Mesenchymal stem cell (in vitro differentiated cells and primary cell): ENCODE measurements around the gene FBXL19.

Experiments
- DNase-seq: peaks from one replicate; pipeline ENCODE4 v3.0.0-alpha.2; 2013
- H2AFZ ChIP-seq: one replicate; pipeline ENCODE4 v1.6.1; 2013; ENCODE audit warnings: low read depth, mild to moderate bottlenecking, control low read depth, inconsistent platforms, low read length, moderate library complexity
- H2AK5ac ChIP-seq: 2 replicates; pipeline ENCODE4 v1.6.1; 2013; ENCODE audit warnings: low read length, moderate library complexity, mild to moderate bottlenecking, inconsistent platforms; ENCODE audit not compliant: severe bottlenecking
- H2BK120ac ChIP-seq: one replicate; pipeline ENCODE4 v1.6.1; 2013; ENCODE audit warnings: low read depth, mild to moderate bottlenecking, inconsistent platforms, low read length, moderate library complexity
- H2BK12ac ChIP-seq, 2 experiments: one replicate each; pipeline ENCODE4 v1.6.1; 2013; ENCODE audit warnings: inconsistent platforms in 2 of 2, low read length in 2 of 2, mild to moderate bottlenecking in 2 of 2, moderate library complexity in 2 of 2, control low read depth in 1 of 2
- H2BK15ac ChIP-seq: one replicate; pipeline ENCODE4 v1.6.1; 2013; ENCODE audit warnings: mild to moderate bottlenecking, low read depth, inconsistent platforms; ENCODE audit not compliant: poor library complexity, severe bottlenecking
- H2BK5ac ChIP-seq: 2 replicates; pipeline ENCODE4 v1.6.1; 2013; ENCODE audit warnings: low read depth, mild to moderate bottlenecking, low read length, control low read depth, inconsistent platforms; ENCODE audit not compliant: poor library complexity, severe bottlenecking
- H3K14ac ChIP-seq, 2 experiments: one replicate each; pipeline ENCODE4 v1.6.1; 2013; ENCODE audit warnings: inconsistent platforms in 2 of 2, low read length in 2 of 2, control low read depth in 1 of 2, mild to moderate bottlenecking in 1 of 2, moderate library complexity in 1 of 2
- H3K18ac ChIP-seq, 2 experiments: one replicate each; pipeline ENCODE4 v1.6.1; 2013; ENCODE audit warnings: inconsistent platforms in 2 of 2, low read length in 2 of 2, control low read depth in 1 of 2, low read depth in 1 of 2, mild to moderate bottlenecking in 1 of 2
- H3K23ac ChIP-seq, 2 experiments: one replicate each; pipeline ENCODE4 v1.6.1; 2013; ENCODE audit warnings: inconsistent platforms in 2 of 2, low read length in 2 of 2, mild to moderate bottlenecking in 2 of 2, moderate library complexity in 2 of 2, control low read depth in 1 of 2
- H3K27ac ChIP-seq: 2 replicates; pipeline ENCODE4 v1.5.1; 2013; ENCODE audit warnings: mild to moderate bottlenecking, moderate library complexity, low read length, control low read depth, inconsistent platforms; ENCODE audit not compliant: poor library complexity, severe bottlenecking
- H3K27me3 ChIP-seq, 2 experiments: 2 replicates each; pipeline versions ENCODE4 v1.6.1 to v1.7.0; 2013; ENCODE audit warnings: low read length in 2 of 2, mild to moderate bottlenecking in 2 of 2, moderate library complexity in 2 of 2, control low read depth in 1 of 2, inconsistent platforms in 1 of 2; ENCODE audit not compliant: control insufficient read depth in 1 of 2, insufficient read depth in 1 of 2
- H3K36me3 ChIP-seq, 2 experiments: 2 replicates each; pipeline versions ENCODE4 v1.6.1 to v1.7.0; 2013; ENCODE audit warnings: low read length in 2 of 2, control low read depth in 1 of 2, inconsistent platforms in 1 of 2, low read depth in 1 of 2, mild to moderate bottlenecking in 1 of 2; ENCODE audit not compliant: insufficient read depth in 2 of 2, control insufficient read depth in 1 of 2
- H3K4ac ChIP-seq, 2 experiments: one replicate each; pipeline ENCODE4 v1.6.1; 2013; ENCODE audit warnings: inconsistent platforms in 2 of 2, low read length in 2 of 2, mild to moderate bottlenecking in 2 of 2, moderate library complexity in 2 of 2, control low read depth in 1 of 2, low read depth in 1 of 2
- H3K4me1 ChIP-seq: 2 replicates; pipeline ENCODE4 v1.6.1; 2013; ENCODE audit warnings: low read depth, low read length, control low read depth; ENCODE audit not compliant: control insufficient read depth, insufficient read depth
- H3K4me2 ChIP-seq: 2 replicates; pipeline ENCODE4 v1.6.1; 2013; ENCODE audit warnings: low read length, mild to moderate bottlenecking, inconsistent platforms; ENCODE audit not compliant: poor library complexity, severe bottlenecking
- H3K4me3 ChIP-seq, 2 experiments: 2 replicates each; pipeline versions ENCODE4 v1.5.1 to v1.7.0; 2013; ENCODE audit warnings: low read length in 2 of 2, mild to moderate bottlenecking in 2 of 2, control low read depth in 1 of 2, low read depth in 1 of 2; ENCODE audit not compliant: insufficient read depth in 1 of 2
- H3K79me1 ChIP-seq: replicated peaks from 2 replicates; pipeline ENCODE4 v1.6.1; 2013; ENCODE audit warnings: mild to moderate bottlenecking, control low read depth, low read length, inconsistent platforms; ENCODE audit not compliant: poor library complexity, severe bottlenecking
- H3K9ac ChIP-seq: 2 replicates; pipeline ENCODE4 v1.7.0; 2013; ENCODE audit warnings: mild to moderate bottlenecking, low read length, moderate library complexity
- H3K9me3 ChIP-seq: 2 replicates; pipeline ENCODE4 v1.7.0; 2013; ENCODE audit warnings: mild to moderate bottlenecking, low read length; ENCODE audit not compliant: control insufficient read depth
- H4K8ac ChIP-seq: one replicate; pipeline ENCODE4 v1.6.1; 2013; ENCODE audit warnings: inconsistent platforms, mild to moderate bottlenecking, low read length, moderate library complexity
- H4K91ac ChIP-seq: one replicate; pipeline ENCODE4 v1.6.1; 2013; ENCODE audit warnings: mild to moderate bottlenecking, low read length, inconsistent platforms
- WGBS: methylation state at CpG from one replicate; pipeline ENCODE4 v1.1.7; 2013; ENCODE audit warnings: mixed read lengths; 5-methylcytosine and 5-hydroxymethylcytosine counted together

FBXL19 gene

GRCh38 chr16:30957456-30958174 lies 34.2 kb downstream of the FBXL19 start, which contains the start of gene SETD1A:
TSS of gene SETD1A (plus strand) at chr16:30957754. CDS start at chr16:30958732, 978 bp downstream.
- WGBS: under 1% methylated on average over 53 of the region's 85 CpGs
- peak within 1 kb of the TSS; percentile 99 for H3K27ac ChIP-seq
- DNase-seq: peak; percentile 96
- peak within 1 kb of the TSS; percentile 79 for H3K4me2 ChIP-seq
- peak within 1 kb of the TSS; percentile 14 for H2AK5ac ChIP-seq
- peak within 1 kb of the TSS in 1 of 2 experiments; percentile 60 for H3K14ac ChIP-seq
- peak within 1 kb of the TSS; percentile 97 to 98 for H3K4ac ChIP-seq
- H3K23ac ChIP-seq: peak within 1 kb of the TSS in 1 of 2 experiments; percentile 46
- H4K91ac ChIP-seq: peak within 1 kb of the TSS; percentile 96
- H3K27me3 ChIP-seq: no peaks in the 10 kb centered on the region
- H3K9me3 ChIP-seq: no peaks in the 10 kb centered on the region
- H3K36me3 ChIP-seq: peaks cover 37 to 39% of the 10 kb centered on the region in 2 experiments
- H2BK15ac ChIP-seq: peak within 1 kb of the TSS; percentile 100
- peak within 1 kb of the TSS; percentile 100 for H2BK120ac ChIP-seq
- H3K4me3 ChIP-seq: peak within 1 kb of the TSS; percentile 80 to 94
- H4K8ac ChIP-seq: peak within 1 kb of the TSS; percentile 99
- peak within 1 kb of the TSS; percentile 84 for H2AFZ ChIP-seq
- peaks cover 29% of the 10 kb centered on the region for H3K79me1 ChIP-seq
- peak within 1 kb of the TSS; percentile 100 for H2BK5ac ChIP-seq
- peak within 1 kb of the TSS; percentile 98 to 100 for H3K18ac ChIP-seq
- H3K9ac ChIP-seq: peak within 1 kb of the TSS; percentile 100
- peak within 1 kb of the TSS; percentile 14 to 65 for H2BK12ac ChIP-seq
- peaks cover 22% of the 10 kb centered on the region for H3K4me1 ChIP-seq

GRCh38 chr16:30958175-30959079 lies 35.1 kb downstream of the FBXL19 start:
- no peak overlapping the region for H2BK12ac ChIP-seq
- H3K18ac ChIP-seq: peak overlapping the region in 1 of 2 experiments; percentile 98
- no peak overlapping the region for H3K27ac ChIP-seq
- no peaks in the 10 kb centered on the region for H3K27me3 ChIP-seq
- H2BK120ac ChIP-seq: peak overlapping the region; percentile 100
- H4K91ac ChIP-seq: no peak overlapping the region
- H2BK5ac ChIP-seq: peak overlapping the region; percentile 100
- no peaks in the 10 kb centered on the region for H3K9me3 ChIP-seq
- H3K14ac ChIP-seq: no peak overlapping the region
- H3K4me1 ChIP-seq: peaks cover 17% of the 10 kb centered on the region
- H3K4ac ChIP-seq: no peak overlapping the region
- H2AK5ac ChIP-seq: no peak overlapping the region
- peak; percentile 70 for DNase-seq
- peak overlapping the region; percentile 32 for H2BK15ac ChIP-seq
- no peak overlapping the region for H4K8ac ChIP-seq
- no peak overlapping the region for H3K23ac ChIP-seq
- peaks cover 33% of the 10 kb centered on the region for H3K79me1 ChIP-seq
- peak overlapping the region; percentile 80 to 94 for H3K4me3 ChIP-seq
- 27% methylated on average over 45 of the region's 55 CpGs for WGBS
- peak overlapping the region; percentile 56 for H3K4me2 ChIP-seq
- H3K9ac ChIP-seq: peak overlapping the region; percentile 100
- peaks cover 37 to 42% of the 10 kb centered on the region in 2 experiments for H3K36me3 ChIP-seq
- no peak overlapping the region for H2AFZ ChIP-seq

DNA sequence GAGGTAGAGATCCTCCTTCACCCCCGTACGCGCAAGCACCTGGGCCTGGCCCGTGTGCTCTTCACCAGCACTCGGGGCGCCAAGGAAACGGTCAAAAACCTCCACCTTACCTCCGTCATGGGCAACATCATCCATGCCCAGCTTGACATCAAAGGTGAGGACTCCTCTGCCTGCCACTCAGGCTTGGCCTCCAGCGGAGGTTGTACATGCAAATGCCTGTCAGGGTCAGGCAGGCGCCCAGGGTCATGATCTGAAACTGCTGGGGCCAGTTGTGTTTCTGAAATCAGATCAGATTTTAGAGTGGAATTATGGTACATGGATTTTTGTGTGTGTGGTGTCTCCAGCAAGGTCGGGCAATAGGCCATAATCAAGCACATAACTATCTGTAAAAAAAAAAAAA lies 38.0 kb downstream of the FBXL19 start:
- H3K27ac ChIP-seq: no peak overlapping the region
- no peak overlapping the region for H4K91ac ChIP-seq
- H2AFZ ChIP-seq: no peak overlapping the region
- H4K8ac ChIP-seq: no peak overlapping the region
- H2BK5ac ChIP-seq: no peak overlapping the region
- over 99% methylated on average over 10 of the region's 11 CpGs for WGBS
- H3K27me3 ChIP-seq: no peaks in the 10 kb centered on the region
- peaks cover 66 to 67% of the 10 kb centered on the region in 2 experiments for H3K36me3 ChIP-seq
- no peak overlapping the region for H2BK12ac ChIP-seq
- no peak overlapping the region for H2AK5ac ChIP-seq
- H3K4me3 ChIP-seq: no peak overlapping the region
- no peak overlapping the region for H3K18ac ChIP-seq
- H3K9me3 ChIP-seq: no peaks in the 10 kb centered on the region
- H2BK15ac ChIP-seq: no peak overlapping the region
- no peak overlapping the region for H3K14ac ChIP-seq
- no peak overlapping the region for H3K4me2 ChIP-seq
- H3K9ac ChIP-seq: no peak overlapping the region
- peaks cover 54% of the 10 kb centered on the region for H3K79me1 ChIP-seq
- no peak overlapping the region for H3K23ac ChIP-seq
- H2BK120ac ChIP-seq: no peak overlapping the region
- peaks cover 12% of the 10 kb centered on the region for H3K4me1 ChIP-seq
- DNase-seq: no peak
- H3K4ac ChIP-seq: no peak overlapping the region
